SU-DHL-6 (cell line): ENCODE data around the gene SLC17A2.

Source experiments
- CTCF ChIP-seq: fragments of 200-600 bp; sonication (generic); IDR thresholded peaks from one replicate; pipeline ENCODE4 v1.5.1; 2017; ENCODE audit warnings: antibody characterized with exemption, mild to moderate bottlenecking, low read length, moderate library complexity; ENCODE audit not compliant: insufficient read depth, poor library complexity, severe bottlenecking
- EZH2phosphoT487 ChIP-seq: fragments of 200-600 bp; sonication (generic), shearing (Covaris generic); conservative IDR thresholded peaks from 2 replicates; pipeline ENCODE4 v1.6.1; 2018; ENCODE audit warnings: mild to moderate bottlenecking, antibody characterized with exemption, low read length, moderate library complexity, mixed read lengths

GRCh38 chr6:25896252-25896651 lies 34.2 kb downstream of the SLC17A2 start:
- TF ChIP-seq EZH2phosphoT487 (no peak), CTCF (no peak)
